Upper lobe of right lung (tissue), 1 donor: ENCODE data around the gene EYS. TPM values are rescaled to one million over a fixed set of nuclear protein-coding genes. Genes with fewer than 3 reads are reported as not detected.

Source experiments
- ATAC-seq: fragments of 200-7000 bp; cut with Tn5 transposase; one replicate; pipeline ENCODE4 v1.9.1; 2020; ENCODE audit warnings: mild to moderate bottlenecking, moderate library complexity
- DNase-seq: peaks from one replicate; pipeline ENCODE4 v3.0.0-alpha.2; 2020
- H3K27ac ChIP-seq: fragments of 200-600 bp; one replicate; pipeline ENCODE4 v1.8.0; 2022
- H3K27me3 ChIP-seq: fragments of 200-600 bp; one replicate; pipeline ENCODE4 v1.8.0; 2022; ENCODE audit warnings: mild to moderate bottlenecking
- H3K36me3 ChIP-seq: fragments of 200-600 bp; one replicate; pipeline ENCODE4 v1.8.0; 2022
- H3K4me1 ChIP-seq: fragments of 200-600 bp; one replicate; pipeline ENCODE4 v1.8.0; 2022
- H3K4me3 ChIP-seq: fragments of 200-600 bp; one replicate; pipeline ENCODE4 v1.8.0; 2022; ENCODE audit warnings: mild to moderate bottlenecking
- H3K9me3 ChIP-seq: fragments of 200-600 bp; one replicate; pipeline ENCODE4 v1.8.0; 2022
- intact Hi-C: fragments of 100-400 bp; cut with DNase I; formaldehyde crosslinking; loops from one replicate; pipeline ENCODE4 v1.11.0; 2022
- total RNA-seq: library from RNA; stranded (reverse); fragmentation: NEBNext Ultra II Directional; extraction: Animal tissue kit (Norgen Biotek cat#: 25700); gene quantifications from one replicate; pipeline ENCODE4 v1.2.1, GENCODE V29; 2021
- TF ChIP-seq, protein P1 (sequence below): fragments of 200-600 bp; IDR thresholded peaks from one replicate; pipeline ENCODE4 v1.8.0; 2022; ENCODE audit warnings: antibody characterized with exemption
- donor health status: DM: no; HTN: yes; CAD: no; lungs with severe emphysema.

The EYS gene
- total RNA-seq, 1 donor from 2014 or later, result not detected

GRCh38 chr6:63677282-63677681 lies 2029.7 kb downstream of the EYS start:
- no peaks in the 10 kb centered on the region for H3K27me3 ChIP-seq
- no peak for DNase-seq
- H3K4me1 ChIP-seq, result peaks cover 31% of the 10 kb centered on the region
- intact Hi-C loops, result no loop called here
- TF ChIP-seq, protein P1, sequence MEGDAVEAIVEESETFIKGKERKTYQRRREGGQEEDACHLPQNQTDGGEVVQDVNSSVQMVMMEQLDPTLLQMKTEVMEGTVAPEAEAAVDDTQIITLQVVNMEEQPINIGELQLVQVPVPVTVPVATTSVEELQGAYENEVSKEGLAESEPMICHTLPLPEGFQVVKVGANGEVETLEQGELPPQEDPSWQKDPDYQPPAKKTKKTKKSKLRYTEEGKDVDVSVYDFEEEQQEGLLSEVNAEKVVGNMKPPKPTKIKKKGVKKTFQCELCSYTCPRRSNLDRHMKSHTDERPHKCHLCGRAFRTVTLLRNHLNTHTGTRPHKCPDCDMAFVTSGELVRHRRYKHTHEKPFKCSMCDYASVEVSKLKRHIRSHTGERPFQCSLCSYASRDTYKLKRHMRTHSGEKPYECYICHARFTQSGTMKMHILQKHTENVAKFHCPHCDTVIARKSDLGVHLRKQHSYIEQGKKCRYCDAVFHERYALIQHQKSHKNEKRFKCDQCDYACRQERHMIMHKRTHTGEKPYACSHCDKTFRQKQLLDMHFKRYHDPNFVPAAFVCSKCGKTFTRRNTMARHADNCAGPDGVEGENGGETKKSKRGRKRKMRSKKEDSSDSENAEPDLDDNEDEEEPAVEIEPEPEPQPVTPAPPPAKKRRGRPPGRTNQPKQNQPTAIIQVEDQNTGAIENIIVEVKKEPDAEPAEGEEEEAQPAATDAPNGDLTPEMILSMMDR, result no peak
- no peaks in the 10 kb centered on the region for H3K36me3 ChIP-seq
- no peak for ATAC-seq
- no peak overlapping the region for H3K4me3 ChIP-seq
- no peak overlapping the region for H3K27ac ChIP-seq
- no peaks in the 10 kb centered on the region for H3K9me3 ChIP-seq

DNA sequence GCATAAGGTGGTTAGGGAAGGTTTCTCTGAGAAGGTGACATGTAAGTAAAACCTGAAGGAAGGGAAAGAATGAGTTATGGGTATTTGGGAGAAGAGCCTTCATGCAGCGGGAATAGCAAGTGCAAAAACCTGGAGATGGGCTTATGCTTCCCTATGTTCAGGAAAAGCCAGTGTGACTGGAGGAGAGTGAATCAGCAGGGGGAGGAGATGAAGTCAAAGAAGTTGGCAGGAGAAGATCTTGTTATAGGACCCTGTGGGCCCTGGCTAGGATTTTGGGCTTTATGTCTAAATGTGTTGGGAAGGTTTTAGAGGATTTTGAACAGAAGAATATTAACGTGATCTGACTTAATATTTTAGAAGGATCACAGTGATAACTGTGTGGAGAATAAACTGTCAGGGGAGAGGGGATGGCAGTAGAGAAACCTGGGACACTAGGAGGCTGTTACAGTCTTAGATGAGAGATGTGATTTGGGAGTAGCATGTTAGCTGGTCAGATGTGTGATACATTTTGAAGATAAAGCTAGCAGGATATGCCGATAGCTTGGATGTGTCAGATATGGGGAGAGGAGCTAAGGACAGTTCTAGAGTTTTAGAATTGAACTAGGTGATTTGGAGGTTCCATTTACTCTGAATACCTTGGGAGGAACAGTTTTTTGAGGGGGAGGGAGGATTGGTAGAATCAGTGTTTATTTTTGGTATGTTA lies 2030.5 kb downstream of the EYS start:
- H3K36me3 ChIP-seq, result no peaks in the 10 kb centered on the region
- ATAC-seq (no peak), DNase-seq (no peak)
- intact Hi-C loops, result no loop called here
- H3K4me1 ChIP-seq, result peaks cover 31% of the 10 kb centered on the region
- no peaks in the 10 kb centered on the region for H3K27me3 ChIP-seq
- H3K9me3 ChIP-seq, result no peaks in the 10 kb centered on the region
- no peak overlapping the region for H3K4me3 ChIP-seq
- TF ChIP-seq, protein P1, result no peak
- H3K27ac ChIP-seq, result no peak overlapping the region

GRCh38 chr6:63675138-63675537 lies 2031.9 kb downstream of the EYS start:
- no peak overlapping the region for H3K27ac ChIP-seq
- H3K36me3 ChIP-seq, result no peaks in the 10 kb centered on the region
- ATAC-seq (no peak), DNase-seq (no peak)
- TF ChIP-seq, protein P1, result no peak
- peaks cover 31% of the 10 kb centered on the region for H3K4me1 ChIP-seq
- H3K9me3 ChIP-seq, result no peaks in the 10 kb centered on the region
- H3K4me3 ChIP-seq, result no peak overlapping the region
- H3K27me3 ChIP-seq, result no peaks in the 10 kb centered on the region
- intact Hi-C loops, result no loop called here

DNA sequence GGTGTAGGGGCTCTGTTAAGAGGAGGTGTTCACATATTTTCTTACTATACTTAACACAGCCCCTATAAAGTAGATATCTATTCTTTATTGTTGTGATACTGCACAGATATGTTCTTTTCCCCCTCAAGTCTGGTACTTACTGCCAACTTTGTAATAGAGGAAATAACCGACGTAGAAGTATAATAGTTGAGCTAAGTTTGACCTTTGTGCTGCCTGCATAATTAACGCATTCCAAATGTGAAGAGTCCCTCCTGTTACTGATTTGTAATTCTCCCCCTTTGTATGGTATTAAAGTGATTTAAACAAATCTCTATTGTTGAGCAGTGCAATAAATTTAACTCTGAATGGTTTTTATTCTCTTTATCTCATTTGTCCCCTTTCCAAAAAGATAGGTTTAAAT lies 2032.4 kb downstream of the EYS start:
- Histone ChIP-seq H3K9me3 (no peaks in the 10 kb centered on the region), H3K27ac (no peak overlapping the region), H3K36me3 (no peaks in the 10 kb centered on the region), H3K4me1 (peaks cover 31% of the 10 kb centered on the region), H3K4me3 (no peak overlapping the region), H3K27me3 (no peaks in the 10 kb centered on the region)
- intact Hi-C loops, result no loop called here
- ATAC-seq, result no peak
- DNase-seq, result no peak
- TF ChIP-seq, protein P1, result no peak

DNA sequence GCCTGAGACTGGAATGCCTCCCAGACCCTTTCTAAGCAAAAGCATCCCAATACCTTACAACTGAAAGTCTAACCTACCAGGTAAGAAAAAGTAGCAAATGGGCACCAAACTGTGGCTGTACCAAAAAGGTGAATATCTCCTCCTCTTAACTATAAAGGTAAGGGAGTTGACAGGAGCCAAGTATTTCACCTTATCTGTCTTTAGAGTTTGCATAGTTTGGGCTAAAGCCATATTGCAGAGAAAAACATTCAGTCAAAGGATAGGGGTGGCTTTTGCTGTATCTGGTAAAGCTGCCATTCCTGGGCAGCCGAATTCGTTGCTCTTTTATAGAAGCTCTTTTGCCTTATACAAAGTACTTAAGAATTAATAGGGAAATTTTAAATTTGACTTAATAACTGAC lies 2033.3 kb downstream of the EYS start:
- intact Hi-C loops, result no loop called here
- TF ChIP-seq, protein P1, result no peak
- no peak for DNase-seq
- no peak overlapping the region for H3K27ac ChIP-seq
- H3K36me3 ChIP-seq, result no peaks in the 10 kb centered on the region
- no peaks in the 10 kb centered on the region for H3K9me3 ChIP-seq
- no peak overlapping the region for H3K4me3 ChIP-seq
- peaks cover 31% of the 10 kb centered on the region for H3K4me1 ChIP-seq
- no peak for ATAC-seq
- no peaks in the 10 kb centered on the region for H3K27me3 ChIP-seq
